ENCODE results near the gene AGAP2.

- no peak for TF ChIP-seq CTCF (conservative IDR thresholded peaks at IDR 0.05; ENCODE audit: low read length)
- TF ChIP-seq EZH2phosphoT487 (IDR thresholded peaks at IDR 0.05; ENCODE audit: borderline replicate concordance): no peak
Measured at GRCh38 chr12:57707250-57707649, 31.3 kb downstream of the AGAP2 start.

All from Loucy (cell line).